Hepatic stellate cell (primary cell): ENCODE data around the gene DLX2.

Experiments used
- DNase-seq: peaks from one replicate; pipeline ENCODE4 v3.0.0; 2011; ENCODE audit warnings: low spot score

The DLX2 gene

GRCh38 chr2:172053486-172053885 lies 49.2 kb downstream of the DLX2 start:
- no peak for DNase-seq

DNA sequence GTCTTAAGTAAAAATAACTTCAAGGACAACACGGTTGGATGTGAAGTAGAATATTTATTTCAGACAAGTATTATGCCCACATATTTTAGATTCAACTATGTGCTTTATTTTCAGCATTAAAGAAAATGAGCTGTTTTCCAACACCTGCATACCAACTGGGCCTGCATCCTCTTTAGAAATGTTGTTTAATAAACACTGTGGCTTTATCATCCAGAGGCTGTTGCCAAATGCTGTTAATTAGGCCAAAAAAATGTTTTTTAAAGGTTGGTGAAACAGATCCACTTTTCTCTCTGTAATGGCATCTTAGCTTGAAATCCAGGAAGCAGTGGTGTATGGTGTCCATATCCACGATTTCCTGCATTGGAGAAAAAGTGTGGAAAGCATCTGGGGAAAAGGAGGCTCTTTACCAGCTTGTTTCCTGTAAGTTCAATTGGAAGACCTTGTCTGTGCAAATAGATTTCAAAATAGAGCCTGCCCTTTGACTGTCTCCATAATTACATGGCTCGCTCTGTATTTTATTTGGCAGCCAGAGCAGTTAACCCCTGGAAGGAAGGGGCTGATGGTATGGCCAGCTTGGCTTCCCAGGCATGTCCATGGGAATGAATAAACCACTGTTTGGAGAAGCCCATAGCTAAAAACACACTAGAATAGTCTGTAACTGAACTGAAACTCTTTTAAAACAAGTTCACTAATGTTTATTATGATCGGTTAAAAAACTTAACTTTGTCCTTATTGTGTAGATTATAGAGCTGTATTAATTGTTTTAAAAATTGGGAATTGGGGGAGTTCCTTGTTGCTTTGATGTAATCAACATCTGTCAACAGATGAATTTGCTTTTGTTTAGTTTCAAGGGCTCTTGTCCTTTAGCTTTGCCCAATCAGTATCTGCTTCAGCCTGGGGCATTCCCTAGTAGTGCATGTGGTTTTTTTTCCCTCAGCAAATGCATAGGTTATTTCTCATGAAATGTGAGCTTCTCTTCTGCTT lies 50.4 kb downstream of the DLX2 start:
- DNase-seq: peak; percentile 17

DNA sequence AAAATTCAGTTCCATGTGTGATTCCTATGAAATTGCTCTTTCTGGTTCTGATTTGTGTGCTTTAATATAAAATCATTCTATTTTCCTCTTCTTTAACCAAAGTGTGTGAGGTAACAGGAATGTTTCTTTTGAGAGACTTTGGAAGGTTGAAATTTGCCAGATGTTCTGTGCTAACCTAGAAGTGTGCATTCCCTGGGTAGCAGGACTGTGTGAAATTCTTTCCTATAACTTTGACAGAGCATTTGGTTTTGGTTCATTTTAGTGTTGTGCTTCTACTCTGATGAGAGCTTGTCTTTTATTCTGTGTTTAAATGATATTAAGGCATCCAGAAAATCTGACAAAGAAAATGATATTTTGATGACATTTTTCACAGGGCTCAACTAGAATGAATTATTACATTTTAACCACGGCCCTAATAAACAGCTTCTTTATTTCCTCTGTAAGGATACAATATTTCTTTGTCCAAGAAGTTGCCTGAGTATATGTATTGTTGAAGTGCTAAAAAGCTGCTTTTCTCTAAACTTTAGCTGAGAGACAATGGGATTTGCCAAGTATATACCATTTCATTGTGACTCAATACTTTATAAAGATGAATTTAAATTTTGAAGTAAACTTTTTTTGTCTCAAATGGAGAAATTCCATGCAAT lies 52.1 kb downstream of the DLX2 start:
- DNase-seq: no peak

GRCh38 chr2:172049567-172050120 lies 53.1 kb downstream of the DLX2 start:
- no peak for DNase-seq
